Measurements from ENCODE around the gene IGFBP7.

IGFBP7 gene

DNA sequence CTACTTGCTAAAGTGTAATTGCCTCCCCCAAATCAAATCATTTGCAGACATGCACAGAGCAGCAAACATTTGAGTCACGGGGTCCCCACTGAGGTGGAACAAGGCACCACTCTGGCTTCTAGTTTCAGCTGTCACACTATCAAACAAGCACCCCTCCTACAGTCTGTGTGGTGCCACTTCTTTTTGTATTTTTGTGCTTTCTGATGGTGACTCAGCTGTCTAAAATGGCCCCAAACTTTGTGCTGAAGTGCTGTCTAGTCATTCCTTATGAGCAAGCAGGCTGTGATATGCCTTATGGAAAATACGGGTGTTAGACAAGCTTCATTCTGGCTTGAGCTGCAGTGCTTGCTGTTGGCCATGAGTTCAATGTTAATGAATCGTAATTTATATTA, 15.4 kb downstream of the IGFBP7 start:
- DNase-seq = no peak

DNA sequence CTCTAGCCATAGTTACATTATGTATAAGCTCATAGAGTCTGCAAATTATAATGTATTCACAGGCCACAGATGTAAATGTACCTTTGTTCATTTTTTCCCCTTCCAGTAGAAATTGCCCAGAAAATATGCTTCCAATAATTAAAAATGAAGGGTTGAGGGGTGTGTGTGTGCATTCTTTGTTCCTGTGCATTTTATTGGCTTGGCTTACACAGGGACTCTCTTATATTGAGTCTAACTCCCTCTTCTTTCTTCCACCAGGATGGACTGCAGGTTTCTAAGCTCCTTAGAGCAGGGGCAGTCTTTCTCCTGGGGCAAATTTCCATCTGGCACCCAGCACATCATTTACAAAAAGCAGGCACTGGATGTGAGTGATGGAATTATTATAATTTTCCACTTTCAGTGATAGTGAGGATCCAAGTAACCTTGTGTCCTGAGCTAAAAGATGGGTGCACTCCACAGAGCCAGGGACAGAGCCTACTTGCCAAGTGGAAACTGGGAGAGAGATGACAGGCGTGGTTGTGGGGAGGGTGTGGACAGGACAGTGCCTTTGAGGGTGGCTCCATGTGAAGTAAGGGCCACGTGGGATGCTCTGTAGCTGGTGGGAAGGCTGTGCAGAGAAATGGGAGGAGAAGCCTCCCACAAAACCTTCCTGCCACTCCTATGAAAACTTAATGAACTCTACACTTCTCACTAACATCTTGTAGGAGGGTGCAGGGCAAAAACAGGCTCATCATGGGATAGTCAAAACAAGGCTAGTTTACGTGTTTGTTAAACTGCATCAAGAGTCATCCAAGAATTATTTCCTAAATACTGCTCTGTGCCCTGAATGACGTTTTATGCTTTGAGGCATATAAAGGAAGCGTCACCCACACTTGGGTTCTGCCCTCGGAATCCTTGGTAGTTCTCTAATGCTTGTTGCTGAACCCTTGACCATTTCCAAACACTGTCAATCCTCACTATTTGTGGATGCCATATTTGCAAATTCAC, 16.0 kb downstream of the IGFBP7 start:
- DNase-seq = no peak

DNA sequence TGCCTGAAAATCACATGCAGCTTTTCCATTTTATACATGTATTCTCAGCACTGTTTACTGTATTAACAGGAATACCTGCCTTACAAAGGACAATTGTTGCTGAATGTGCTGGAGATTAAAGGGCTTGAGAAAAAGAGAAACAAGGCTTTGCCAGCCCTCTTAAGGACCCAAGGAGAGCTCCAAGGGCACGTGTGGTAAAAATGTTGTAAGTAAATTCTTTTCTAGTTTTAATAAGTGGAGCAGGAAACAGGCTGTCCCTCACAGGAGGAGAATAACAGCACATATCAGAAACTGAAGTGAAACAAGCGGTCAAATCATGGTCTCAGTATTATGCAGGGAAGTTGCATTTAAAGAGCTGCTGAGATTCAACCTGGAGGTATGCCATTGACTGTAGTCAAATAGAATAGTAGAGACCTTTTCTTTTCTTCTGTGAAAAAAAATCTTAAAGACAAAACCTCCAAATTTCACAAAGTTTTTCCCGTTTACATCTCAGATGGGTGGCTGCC, 18.5 kb downstream of the IGFBP7 start:
- DNase-seq = no peak

DNA sequence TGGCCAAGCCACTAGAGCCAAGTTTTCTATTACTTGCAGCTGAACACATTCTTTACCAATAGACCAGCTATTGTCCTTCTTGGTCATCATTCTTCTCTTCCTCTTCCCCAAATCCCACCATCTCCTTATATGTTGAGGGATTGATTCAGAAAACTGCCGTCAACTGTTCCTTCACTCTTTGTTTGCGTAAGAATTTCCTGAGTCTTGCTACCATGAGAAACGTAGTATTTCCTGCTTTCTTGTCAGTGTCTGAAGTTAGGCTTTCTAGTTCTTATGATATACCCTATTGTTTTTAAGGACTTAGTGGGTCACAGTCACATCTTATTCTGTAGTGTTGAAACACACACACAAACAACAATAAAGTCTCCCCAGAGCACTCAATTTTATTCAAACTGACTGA, 20.1 kb downstream of the IGFBP7 start:
- no peak for DNase-seq

DNA sequence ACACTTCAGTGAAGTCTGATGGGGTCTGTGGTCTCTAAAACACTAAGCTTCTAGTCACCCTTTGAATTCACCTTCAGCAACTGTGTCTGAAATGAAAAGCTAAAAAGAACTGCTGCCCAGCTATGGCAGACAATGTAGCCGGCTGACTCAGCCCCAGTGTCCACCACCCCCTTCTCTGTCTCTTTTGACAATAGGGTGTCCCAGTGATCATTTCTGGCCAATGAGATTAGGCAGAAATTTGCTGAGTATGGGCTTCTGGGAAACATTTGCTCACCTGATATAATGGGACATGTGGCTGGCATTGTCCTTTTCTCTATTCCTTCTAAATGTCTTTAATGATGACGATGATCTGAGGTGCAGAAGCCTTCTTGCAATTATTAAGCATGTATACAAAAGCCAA, 20.6 kb downstream of the IGFBP7 start:
- DNase-seq = no peak

DNA sequence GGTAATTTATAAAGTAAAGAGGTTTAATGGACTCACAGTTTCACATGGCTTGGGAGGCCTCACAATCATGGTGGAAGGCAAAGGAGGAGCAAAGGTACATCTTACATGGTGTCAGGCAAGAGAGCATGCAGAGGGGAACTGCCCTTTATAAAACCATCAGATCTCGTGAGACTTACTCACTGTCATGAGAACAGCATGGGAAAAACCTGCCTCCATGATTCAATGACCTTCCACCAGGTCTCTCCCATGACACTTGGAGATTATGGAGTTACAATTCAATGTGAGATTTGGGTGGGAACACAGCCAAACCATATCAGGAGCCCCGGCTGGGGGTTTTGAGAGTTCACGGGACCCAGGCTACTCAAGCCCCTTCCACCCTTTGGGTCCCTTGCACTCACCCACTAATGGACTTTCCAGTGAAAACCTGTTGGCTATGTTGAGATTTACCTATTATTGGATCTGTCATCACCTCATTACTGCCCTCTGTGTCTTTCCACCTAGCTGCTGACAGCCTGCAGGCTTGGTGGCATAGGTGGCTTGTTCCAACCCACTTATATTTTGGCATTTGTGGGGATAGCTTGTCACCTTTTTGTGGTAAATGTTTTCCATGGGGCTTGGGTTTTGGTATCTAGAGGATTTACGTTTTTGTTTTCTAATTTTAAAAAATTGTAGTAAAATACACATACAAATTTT, 24.0 kb downstream of the IGFBP7 start:
- no peak for DNase-seq

DNA sequence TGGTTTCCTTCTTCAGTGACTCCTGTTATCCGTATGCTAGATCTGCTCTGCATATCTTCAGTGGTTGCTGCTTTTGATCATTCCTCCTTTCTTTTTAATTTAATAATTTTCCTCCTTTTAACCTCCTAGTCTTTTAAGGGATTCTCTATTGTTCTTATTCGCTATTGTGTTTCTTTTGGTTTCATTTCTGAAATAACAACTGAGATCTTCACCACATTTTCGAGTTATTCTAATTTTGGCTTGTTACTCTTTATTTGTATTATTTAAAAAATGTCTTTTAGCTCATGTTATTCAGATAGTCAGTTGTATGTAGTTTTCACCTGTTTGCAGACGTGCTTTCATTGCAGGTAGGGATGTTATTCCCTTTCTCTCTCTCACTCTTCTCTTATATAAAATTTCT, 24.9 kb downstream of the IGFBP7 start:
- DNase-seq = no peak

DNA sequence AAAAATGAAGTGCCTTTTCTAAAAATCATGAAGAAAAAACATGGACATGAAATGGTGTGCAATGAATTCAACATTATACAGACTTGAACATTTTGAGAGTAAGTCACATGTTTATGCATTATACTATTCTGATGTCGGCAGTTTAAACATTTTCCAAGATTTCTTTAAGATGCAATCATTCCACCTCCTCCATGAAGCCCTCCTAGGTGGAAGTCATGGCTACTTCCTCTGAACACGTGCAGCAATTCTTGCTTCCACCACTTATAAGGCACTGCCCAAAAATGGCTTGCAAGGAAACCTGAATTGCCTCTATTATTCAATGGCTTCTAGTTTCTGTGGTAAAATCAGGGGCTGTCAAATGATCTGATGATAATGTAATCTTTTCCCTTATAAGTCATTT, 25.8 kb downstream of the IGFBP7 start:
- no peak for DNase-seq

DNA sequence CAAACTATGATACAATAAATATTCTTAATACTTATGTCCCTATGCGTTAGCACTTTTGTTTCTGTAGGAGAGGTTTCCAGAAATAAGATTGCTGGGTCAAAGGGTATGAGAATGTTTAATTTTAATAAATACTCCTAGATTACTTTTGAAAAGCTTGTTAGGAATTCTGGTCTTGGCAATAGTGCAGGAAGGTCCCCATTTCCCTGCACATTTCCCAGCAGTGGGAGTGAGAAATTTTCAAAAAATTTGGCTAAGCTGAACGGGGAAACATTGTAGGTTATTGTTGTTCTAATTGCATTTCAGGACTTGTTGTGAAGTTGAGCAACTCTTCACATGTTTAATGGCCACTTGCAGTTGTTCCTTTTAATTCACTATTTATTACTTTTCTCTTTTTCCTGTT, 27.1 kb downstream of the IGFBP7 start:
- DNase-seq = no peak

DNA sequence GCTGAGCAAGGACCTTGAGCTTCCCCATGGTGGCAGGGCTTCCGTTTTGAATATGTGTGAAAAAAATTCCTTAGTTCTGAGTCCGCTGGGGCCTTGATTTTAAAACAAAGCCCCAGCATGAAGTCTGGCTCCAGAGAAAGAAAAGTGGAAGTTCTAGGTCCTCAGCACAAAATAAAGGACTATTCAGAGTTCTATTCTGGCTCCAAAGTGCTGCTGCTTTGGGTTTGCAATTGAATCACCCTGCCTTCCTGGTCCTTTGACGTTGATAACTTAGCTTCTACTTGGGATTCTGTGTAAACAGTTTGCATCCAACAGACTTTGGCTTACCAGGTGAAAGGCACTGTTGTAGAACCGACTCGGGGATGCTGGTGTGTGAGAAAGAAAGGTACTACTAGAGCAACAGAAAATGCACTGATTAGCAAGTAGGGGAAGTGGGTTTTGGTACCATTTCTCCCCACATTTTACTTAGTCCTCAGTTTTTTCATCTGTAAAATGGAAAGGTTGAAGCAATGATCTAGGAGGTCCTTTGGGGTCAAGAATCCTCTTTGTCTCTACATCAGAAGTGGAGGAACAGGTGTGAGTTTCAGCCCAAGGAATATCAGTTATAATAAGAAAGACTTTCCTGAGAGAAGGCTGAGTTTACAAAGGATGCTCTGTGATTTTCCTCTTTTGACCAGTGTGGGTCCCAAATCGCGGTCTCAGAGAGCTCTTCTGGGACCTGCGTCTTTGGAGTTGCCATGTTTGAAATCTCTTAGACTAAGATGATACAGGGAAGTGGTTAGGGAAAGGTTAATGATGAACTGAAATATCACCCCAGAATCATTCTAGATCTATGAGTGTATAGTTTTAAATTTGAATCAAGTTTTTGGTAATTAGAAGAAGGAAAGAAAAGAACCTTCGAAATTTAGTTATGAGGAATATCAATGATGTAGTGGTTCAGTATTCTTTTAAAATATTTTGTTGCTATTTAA, 28.2 kb downstream of the IGFBP7 start:
- DNase-seq = no peak

DNA sequence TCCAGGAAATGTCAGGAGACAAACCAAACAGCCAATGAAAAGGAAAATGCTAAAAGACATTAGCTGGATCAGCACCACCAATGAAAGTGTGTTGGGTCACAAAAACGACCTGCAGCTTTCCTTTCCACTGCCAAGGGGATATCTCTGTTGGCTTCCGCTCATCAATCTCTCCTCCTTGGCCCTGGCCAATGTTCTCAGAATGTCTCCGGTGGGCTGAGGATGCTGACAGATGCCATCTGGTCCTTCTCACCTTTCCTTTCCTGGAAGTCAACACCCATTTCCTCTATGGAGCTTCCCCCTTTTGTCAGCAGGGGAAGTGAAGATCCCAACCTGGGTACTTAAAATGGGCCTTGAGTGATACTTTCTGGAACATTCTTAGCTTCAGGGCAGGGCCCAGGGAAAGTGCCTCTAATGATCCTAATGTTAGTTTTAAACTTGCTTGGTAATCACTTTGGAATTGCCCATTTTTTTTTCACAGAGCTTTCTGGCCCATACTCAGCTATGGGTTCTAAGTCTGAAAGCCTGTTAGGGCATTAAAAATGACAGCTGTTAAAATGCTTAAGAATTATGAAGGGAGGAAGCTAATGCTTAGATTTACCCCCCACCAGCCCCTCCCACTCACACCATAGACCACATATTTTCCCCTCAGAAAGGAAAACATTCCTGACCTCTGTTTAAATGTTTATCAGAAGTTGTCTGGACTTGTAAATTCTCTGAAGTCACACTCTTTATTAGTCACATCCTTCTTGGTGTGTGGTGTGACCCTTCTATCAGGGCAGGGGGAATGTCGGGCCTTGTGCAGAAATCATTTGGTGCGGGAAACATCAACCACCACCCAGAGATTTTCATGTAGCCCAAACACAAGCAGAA, 29.2 kb downstream of the IGFBP7 start:
- DNase-seq = no peak

DNA sequence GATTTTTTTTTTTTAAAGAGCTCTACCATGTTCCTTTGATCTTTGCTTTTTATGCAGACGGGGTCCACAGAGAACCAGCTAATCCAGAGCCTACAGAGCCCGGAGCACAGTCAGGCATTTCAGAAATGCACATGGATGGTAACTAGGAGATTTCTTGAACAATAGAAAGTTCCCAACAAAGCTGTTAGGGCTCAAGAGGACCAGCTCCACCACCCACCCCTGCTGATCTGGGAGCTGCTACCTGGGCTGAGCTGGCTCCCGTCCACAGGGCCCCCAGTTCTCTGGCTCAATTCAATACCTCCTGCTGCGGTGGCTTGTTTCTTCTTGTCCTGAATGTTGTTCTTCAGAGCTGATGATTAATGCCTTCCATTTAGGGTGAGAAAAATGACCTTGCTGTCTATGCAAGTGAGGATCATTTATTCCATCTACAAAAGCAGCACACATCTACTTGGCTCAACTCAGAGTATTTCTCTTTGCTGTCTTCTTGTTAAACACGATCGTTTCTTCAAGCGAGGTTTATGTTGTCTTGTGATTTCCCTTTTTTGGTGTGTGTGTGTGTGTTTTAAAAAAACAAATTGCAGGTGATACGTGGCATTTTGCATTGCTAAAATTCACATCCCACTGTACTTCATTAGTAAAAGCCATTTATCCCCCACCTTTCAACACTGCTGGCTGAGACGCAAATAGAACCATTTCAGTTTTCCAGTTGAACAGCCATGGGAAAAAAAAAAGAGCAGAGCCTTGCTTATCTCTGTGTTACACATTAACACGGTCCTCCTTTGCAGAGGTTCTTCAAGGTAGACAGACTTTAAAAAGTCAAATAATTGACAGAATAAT, 31.3 kb downstream of the IGFBP7 start:
- DNase-seq = no peak

DNA sequence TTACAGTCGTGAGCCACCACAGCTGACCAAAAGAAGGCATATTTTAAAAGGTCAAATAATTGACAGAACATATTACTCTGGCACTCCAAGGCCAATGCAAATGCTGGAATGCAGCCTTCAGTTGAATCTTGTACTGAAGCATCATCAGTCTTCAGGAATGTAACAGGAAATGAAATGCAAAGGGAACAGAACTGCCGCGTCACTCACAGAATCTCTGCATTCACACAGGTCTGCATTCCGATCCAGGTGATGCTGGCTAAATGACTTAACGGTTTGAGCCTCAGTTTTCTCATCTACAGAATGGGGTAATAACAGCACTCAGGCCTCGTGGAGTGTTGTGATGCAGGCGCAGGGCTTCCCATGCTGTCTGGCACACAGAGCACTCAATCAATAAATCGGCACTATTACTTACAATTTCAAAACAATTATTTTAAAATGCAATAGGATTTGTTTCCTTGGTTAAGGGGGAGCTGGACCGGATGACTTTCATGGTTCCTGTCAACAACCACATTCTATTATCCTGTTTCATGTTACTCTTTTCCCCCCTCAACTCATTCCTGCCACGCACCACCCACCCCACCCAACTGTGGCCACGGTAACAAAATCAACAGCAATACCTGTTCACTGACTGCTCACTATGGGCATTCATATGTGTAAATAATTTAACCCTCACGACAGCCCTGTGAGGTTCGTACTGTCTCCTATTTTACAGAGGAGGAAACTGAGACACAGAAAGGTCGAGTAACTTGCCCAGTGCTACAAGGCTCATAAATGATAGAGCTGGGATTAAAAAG, 32.4 kb downstream of the IGFBP7 start:
- no peak for DNase-seq

DNA sequence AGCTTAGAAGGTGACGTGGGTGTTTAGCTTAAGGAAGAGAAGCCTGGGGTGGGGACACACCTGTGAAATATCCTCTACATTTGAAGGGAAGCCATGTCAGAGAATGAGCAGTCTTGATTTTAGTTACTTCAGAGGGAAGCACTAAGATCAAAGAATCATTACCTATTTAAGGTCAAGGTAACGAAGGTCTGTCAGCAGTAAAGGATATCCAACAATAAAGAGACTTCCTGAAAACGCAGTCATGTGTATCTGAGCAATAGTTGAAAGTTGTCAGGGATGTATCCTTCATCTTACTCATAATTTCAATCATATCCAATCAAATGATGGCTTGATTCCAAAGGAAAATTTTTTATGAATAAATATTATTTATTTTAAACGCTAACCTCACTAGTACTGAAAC, 33.5 kb downstream of the IGFBP7 start:
- DNase-seq = no peak

DNA sequence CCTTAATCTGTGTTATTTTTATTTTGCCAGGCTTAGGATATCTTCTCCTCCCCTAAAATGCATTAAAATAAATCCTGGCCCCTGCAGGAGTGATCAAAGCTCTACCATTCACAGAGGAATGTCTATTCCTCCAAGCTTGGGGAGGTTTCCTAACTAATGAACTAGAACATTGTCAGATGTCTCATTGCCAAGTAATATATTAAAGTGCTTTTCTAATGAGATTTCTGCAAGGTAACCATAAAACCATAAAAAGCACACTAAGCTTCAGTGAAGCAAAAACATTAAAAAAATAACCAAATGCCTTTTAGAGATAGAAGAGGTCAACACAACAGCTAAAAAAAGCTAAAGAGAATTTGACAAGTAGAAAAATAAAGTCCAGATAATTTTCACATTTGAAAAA, 34.8 kb downstream of the IGFBP7 start:
- no peak for DNase-seq

DNA sequence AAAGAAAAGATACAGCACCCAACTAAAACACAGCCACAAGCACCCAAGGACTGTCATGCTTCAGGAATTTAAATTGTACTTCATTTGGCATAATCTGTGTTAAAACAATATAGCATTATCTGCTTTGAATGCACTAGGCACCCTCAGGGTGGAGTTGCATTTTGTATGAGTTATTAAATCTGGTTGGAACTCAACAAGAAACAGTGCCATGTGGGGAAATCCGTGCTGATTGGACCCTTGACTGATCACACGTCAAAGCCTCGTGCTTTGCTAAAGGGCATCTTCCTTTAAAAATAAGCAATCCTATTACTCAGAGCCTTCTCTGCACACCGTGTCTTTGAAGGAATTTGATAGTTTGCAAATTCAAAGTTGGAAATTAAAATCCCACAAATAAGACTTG, 35.4 kb downstream of the IGFBP7 start:
- no peak for DNase-seq

DNA sequence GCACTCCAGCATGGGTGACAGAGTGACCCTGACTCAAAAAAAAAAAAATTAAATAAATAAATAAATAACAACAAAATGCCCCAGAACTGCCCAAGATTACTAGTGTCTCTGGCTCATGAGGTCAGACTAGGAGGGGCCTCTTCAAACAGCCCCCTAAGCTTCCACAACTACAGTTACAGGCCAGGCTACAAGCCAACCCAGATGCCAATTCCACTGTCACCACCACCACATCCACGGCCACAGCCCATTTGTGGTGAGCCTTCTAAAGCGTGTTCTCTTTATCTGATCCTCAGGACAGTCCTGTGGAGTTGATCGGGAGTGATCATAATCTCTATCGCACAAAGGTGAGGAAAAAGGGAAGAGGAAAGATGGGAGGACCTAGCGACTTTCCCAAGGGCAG, 36.6 kb downstream of the IGFBP7 start:
- DNase-seq = no peak

DNA sequence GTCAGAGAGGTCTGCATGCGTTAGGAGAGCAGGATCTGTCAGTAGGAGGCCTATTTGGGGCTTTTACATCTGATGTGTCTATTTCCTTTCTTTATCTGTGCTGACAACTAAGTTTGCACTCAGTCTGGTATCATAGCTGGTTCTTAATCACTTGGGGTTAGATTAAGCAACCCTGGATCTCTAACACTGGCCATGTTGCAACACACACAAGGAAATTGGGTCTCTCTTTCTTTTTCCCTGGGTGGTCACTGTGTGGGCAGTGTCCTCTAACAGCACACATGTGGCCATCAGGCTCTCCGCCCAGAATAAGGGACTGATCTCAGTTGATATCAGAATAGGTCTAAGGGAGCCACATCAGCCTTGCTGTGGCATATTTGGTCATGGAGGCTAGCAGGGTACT, 38.9 kb downstream of the IGFBP7 start:
- no peak for DNase-seq

DNA sequence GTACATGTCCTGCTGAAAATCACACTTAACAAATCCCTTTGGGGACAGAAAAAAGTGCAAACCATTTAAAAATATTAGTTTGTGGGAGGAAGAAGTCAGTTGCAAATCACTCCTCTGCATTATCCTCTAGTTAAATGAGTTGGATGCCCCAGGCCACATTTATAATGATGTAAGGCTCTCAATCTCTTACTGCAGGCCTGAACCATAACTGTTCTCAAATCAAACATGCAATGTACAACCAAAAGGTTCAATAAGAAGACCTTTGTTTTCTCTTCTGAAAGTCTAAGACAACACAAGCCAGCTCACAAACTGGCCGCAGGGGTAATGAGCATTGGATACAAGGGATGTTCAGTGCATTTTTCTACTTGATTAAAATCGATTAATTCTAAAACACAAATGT, 39.7 kb downstream of the IGFBP7 start:
- DNase-seq = no peak
